Measurements from ENCODE around the gene GPD1L. TPM values are rescaled to one million over a fixed set of nuclear protein-coding genes. Genes with fewer than 3 reads are reported as not detected.

Gene GPD1L
- total RNA-seq, 3 donors from 2014 or later (not counting 1 experiment from before 2014, with no cell fraction given): 14.8 to 35.3 (median 28.4) TPM

GRCh38 chr3:32126305-32127015 is 20.0 kb downstream of the GPD1L start:
- ATAC-seq (no peak), DNase-seq (no peak)
- TF ChIP-seq, protein P1, sequence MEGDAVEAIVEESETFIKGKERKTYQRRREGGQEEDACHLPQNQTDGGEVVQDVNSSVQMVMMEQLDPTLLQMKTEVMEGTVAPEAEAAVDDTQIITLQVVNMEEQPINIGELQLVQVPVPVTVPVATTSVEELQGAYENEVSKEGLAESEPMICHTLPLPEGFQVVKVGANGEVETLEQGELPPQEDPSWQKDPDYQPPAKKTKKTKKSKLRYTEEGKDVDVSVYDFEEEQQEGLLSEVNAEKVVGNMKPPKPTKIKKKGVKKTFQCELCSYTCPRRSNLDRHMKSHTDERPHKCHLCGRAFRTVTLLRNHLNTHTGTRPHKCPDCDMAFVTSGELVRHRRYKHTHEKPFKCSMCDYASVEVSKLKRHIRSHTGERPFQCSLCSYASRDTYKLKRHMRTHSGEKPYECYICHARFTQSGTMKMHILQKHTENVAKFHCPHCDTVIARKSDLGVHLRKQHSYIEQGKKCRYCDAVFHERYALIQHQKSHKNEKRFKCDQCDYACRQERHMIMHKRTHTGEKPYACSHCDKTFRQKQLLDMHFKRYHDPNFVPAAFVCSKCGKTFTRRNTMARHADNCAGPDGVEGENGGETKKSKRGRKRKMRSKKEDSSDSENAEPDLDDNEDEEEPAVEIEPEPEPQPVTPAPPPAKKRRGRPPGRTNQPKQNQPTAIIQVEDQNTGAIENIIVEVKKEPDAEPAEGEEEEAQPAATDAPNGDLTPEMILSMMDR (IDR thresholded peaks at IDR 0.05): no peak
- Mint-ChIP-seq H3K4me3 (no peak overlapping the region), H3K27me3 (ENCODE audit: low read depth in 2 of 2) (no peaks in the 10 kb centered on the region), H3K27ac (no peak overlapping the region), H3K4me1 (peaks cover 49 to 54% of the 10 kb centered on the region in 2 donors), H3K36me3 (peaks cover 6% of the 10 kb centered on the region), H3K9me3 (no peaks in the 10 kb centered on the region)
- no peaks in the 10 kb centered on the region for H3K27me3 ChIP-seq (ENCODE audit: control insufficient read depth, insufficient read depth, low read length)
- H3K36me3 ChIP-seq (ENCODE audit: control insufficient read depth, insufficient read depth, low read length): peaks cover 9% of the 10 kb centered on the region
- no peak overlapping the region for H3K4me3 ChIP-seq (ENCODE audit: low read length)
- 84% methylated on average over 4 of the region's 4 CpGs for WGBS (ENCODE audit: insufficient coverage)
- peaks cover 7% of the 10 kb centered on the region for H3K4me1 ChIP-seq (ENCODE audit: control insufficient read depth, insufficient read depth, low read length)
- H3K9me3 ChIP-seq (ENCODE audit: control insufficient read depth, insufficient read depth, low read length): no peaks in the 10 kb centered on the region
- no peak overlapping the region for H3K27ac ChIP-seq (ENCODE audit: low read length)
- intact Hi-C loops (cut with micrococcal nuclease): no loop called here

- Mint-ChIP-seq H3K4me3 (no peak overlapping the region), H3K9me3 (no peaks in the 10 kb centered on the region)
Measured at GRCh38 chr3:32127219-32127826, 20.9 kb downstream of the GPD1L start.

DNA sequence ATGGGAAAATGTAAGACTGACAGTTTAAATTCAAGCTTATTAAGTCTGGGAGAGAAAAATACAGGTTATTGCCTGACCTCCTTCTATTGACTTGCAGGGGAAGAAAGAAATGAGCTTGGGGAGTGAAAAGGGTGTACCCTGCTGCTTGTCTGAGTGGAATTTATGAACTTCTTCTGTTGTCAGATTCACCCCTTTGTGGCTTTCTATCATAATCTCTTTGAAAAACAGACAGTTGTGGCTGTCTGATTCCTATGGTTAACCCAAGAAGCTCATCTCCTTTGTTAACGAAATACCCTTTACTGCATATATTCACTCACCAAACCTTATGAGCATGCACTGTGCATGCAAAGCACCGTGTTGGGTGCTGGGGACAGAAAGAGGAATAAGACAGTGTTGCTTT is 22.5 kb downstream of the GPD1L start:
- ATAC-seq (no peak), DNase-seq (no peak)
- H3K27ac Mint-ChIP-seq: no peak overlapping the region
- intact Hi-C loops (cut with micrococcal nuclease): no loop called here
- no peak overlapping the region for H3K4me3 Mint-ChIP-seq
- no peaks in the 10 kb centered on the region for H3K9me3 Mint-ChIP-seq
- WGBS (ENCODE audit: insufficient coverage): 73% methylated on average over 2 of the region's 2 CpGs
- H3K36me3 Mint-ChIP-seq: peaks cover 8% of the 10 kb centered on the region
- no peak overlapping the region for H3K4me3 ChIP-seq (ENCODE audit: low read length)
- TF ChIP-seq, protein P1 (IDR thresholded peaks at IDR 0.05): no peak
- peaks cover 15% of the 10 kb centered on the region for H3K36me3 ChIP-seq (ENCODE audit: control insufficient read depth, insufficient read depth, low read length)
- no peaks in the 10 kb centered on the region for H3K27me3 Mint-ChIP-seq (ENCODE audit: low read depth in 2 of 2)
- H3K4me1 Mint-ChIP-seq: peaks cover 47 to 49% of the 10 kb centered on the region in 2 donors
- H3K9me3 ChIP-seq (ENCODE audit: control insufficient read depth, insufficient read depth, low read length): no peaks in the 10 kb centered on the region
- H3K4me1 ChIP-seq (ENCODE audit: control insufficient read depth, insufficient read depth, low read length): peaks cover 7% of the 10 kb centered on the region
- H3K27me3 ChIP-seq (ENCODE audit: control insufficient read depth, insufficient read depth, low read length): no peaks in the 10 kb centered on the region
- H3K27ac ChIP-seq (ENCODE audit: low read length): no peak overlapping the region

More at GRCh38 chr3:32127219-32127826, 20.9 kb downstream of the GPD1L start:
- intact Hi-C loops (cut with micrococcal nuclease): no loop called here
- Mint-ChIP-seq H3K4me1 (peaks cover 49 to 54% of the 10 kb centered on the region in 2 donors), H3K27ac (no peak overlapping the region), H3K36me3 (peaks cover 8% of the 10 kb centered on the region), H3K27me3 (ENCODE audit: low read depth in 2 of 2) (no peaks in the 10 kb centered on the region)
- ATAC-seq (no peak), DNase-seq (no peak)
- TF ChIP-seq, protein P1 (IDR thresholded peaks at IDR 0.05): no peak
- 96% methylated on average over 10 of the region's 10 CpGs for WGBS (ENCODE audit: insufficient coverage)
- Histone ChIP-seq H3K4me1 (ENCODE audit: control insufficient read depth, insufficient read depth, low read length) (peaks cover 7% of the 10 kb centered on the region), H3K27ac (ENCODE audit: low read length) (no peak overlapping the region), H3K9me3 (ENCODE audit: control insufficient read depth, insufficient read depth, low read length) (no peaks in the 10 kb centered on the region), H3K27me3 (ENCODE audit: control insufficient read depth, insufficient read depth, low read length) (no peaks in the 10 kb centered on the region), H3K36me3 (ENCODE audit: control insufficient read depth, insufficient read depth, low read length) (peaks cover 10% of the 10 kb centered on the region), H3K4me3 (ENCODE audit: low read length) (no peak overlapping the region)

Data from natural killer cell (primary cell).